Body of pancreas (tissue), 4 donors: ENCODE results near the gene MAD1L1. TPM values are rescaled to one million over a fixed set of nuclear protein-coding genes. Genes with fewer than 3 reads are reported as not detected.
"Not testable (repeated sequence)": the region's sequence is repeated elsewhere in the genome, so short reads cannot be mapped to it uniquely, and the experiment has no call there.

Source experiments
- ATAC-seq: fragments of 150-250 bp; one replicate; pipeline ENCODE4 v1.9.1; 2016
- DNase-seq, 4 donors: peaks; one replicate each; pipeline ENCODE4 v3.0.0-alpha.2; 2019
- H3K27ac ChIP-seq, 4 donors: fragments of 200-600 bp; sonication (generic); 1 replicate in 3 of 4; 2 replicates in 1 of 4; pipeline versions ENCODE4 v1.5.1 to v1.6.1; 2016 to 2019; ENCODE audit warnings: mild to moderate bottlenecking in 1 of 4, mixed read lengths in 1 of 4, moderate library complexity in 1 of 4
- H3K27me3 ChIP-seq, 2 donors: fragments of 200-600 bp; sonication (generic); one replicate each; pipeline ENCODE4 v1.6.0; 2016; ENCODE audit warnings: mild to moderate bottlenecking in 1 of 2
- H3K36me3 ChIP-seq, 2 donors: fragments of 200-600 bp; sonication (generic); replicated peaks in 1 of 2; 2 replicates each; pipeline ENCODE4 v1.5.1; 2016; ENCODE audit warnings: low read depth in 2 of 2; ENCODE audit not compliant: insufficient read depth in 1 of 2
- H3K4me1 ChIP-seq: fragments of 200-600 bp; sonication (generic); one replicate; pipeline ENCODE4 v1.6.0; 2016
- H3K4me3 ChIP-seq, 2 donors: fragments of 200-600 bp; sonication (generic); 1 replicate in 1 of 2; 2 replicates in 1 of 2; pipeline ENCODE4 v1.5.1; 2016 to 2019
- H3K9me3 ChIP-seq, 3 donors: fragments of 200-600 bp; sonication (generic); 1 replicate in 2 of 3; 2 replicates in 1 of 3; pipeline ENCODE4 v1.5.1; 2016
- CTCF ChIP-seq, 7 experiments: fragments of 450-650 bp in 4 of 7; fragments of 200-600 bp in 3 of 7; sonication (generic) in 3 of 7; IDR thresholded peaks; one replicate each; pipeline ENCODE4 v1.5.1; 2016 to 2019; ENCODE audit warnings: antibody characterized with exemption in 7 of 7
- POLR2A ChIP-seq, 3 donors: fragments of 450-650 bp; IDR thresholded peaks; one replicate each; pipeline ENCODE4 v1.6.1; 2016; ENCODE audit warnings: antibody characterized with exemption in 3 of 3, mild to moderate bottlenecking in 2 of 3
- WGBS, 2 donors: methylation state at CpG; one replicate each; pipeline ENCODE4 v1.1.5; 2017; 5-methylcytosine and 5-hydroxymethylcytosine counted together
- intact Hi-C: fragments of 100-400 bp; cut with DNase I; formaldehyde crosslinking; loops from one replicate; pipeline ENCODE4 v1.15.1; 2023
- total RNA-seq, 2 donors: library from RNA; depleted of rRNA; stranded (reverse); fragments of >200 nt; gene quantifications; one replicate each; pipeline ENCODE4 v1.1.0, GENCODE V29; 2016

The MAD1L1 gene
- total RNA-seq, 2 donors from 2014 or later: 14.0 to 66.9 TPM

- DNase-seq (no peak), ATAC-seq (no peak)
- no peaks in the 10 kb centered on the region for H3K27me3 ChIP-seq
- no peak overlapping the region for H3K4me3 ChIP-seq
- 95 to 100% methylated on average over 1 to 10 of the region's 10 CpGs for WGBS, 2 donors
- TF ChIP-seq POLR2A (IDR thresholded peaks at IDR 0.05) (no peak), CTCF (IDR thresholded peaks at IDR 0.05) (no peak)
- H3K9me3 ChIP-seq: no peaks in the 10 kb centered on the region
- H3K36me3 ChIP-seq: no peaks in the 10 kb centered on the region
- intact Hi-C loops: loop anchor here (10.0 kb wide), 1 partner anchor 57 kb away; no protein-coding TSS in a partner anchor
- H3K27ac ChIP-seq: no peak overlapping the region
- no peaks in the 10 kb centered on the region for H3K4me1 ChIP-seq
These were observed 234.6 kb downstream of the MAD1L1 start for GRCh38 chr7:1998146-1998545.

- no peaks in the 10 kb centered on the region for H3K9me3 ChIP-seq
- H3K36me3 ChIP-seq: no peaks in the 10 kb centered on the region
- 87 to 91% methylated on average over 13 to 15 of the region's 15 CpGs for WGBS, 2 donors
- H3K27ac ChIP-seq: no peak overlapping the region
- intact Hi-C loops: loop anchor here (10.0 kb wide), 1 partner anchor 57 kb away; no protein-coding TSS in a partner anchor
- TF ChIP-seq CTCF (IDR thresholded peaks at IDR 0.05): no peak
- TF ChIP-seq POLR2A (IDR thresholded peaks at IDR 0.05): no peak
- H3K4me1 ChIP-seq: no peaks in the 10 kb centered on the region
- no peaks in the 10 kb centered on the region for H3K27me3 ChIP-seq
- H3K4me3 ChIP-seq: no peak overlapping the region
- no peak for ATAC-seq
- no peak for DNase-seq
These were observed 235.1 kb downstream of the MAD1L1 start for GRCh38 chr7:1997537-1998076.

GRCh38 chr7:1996816-1997215, 235.9 kb downstream of the MAD1L1 start:
- Histone ChIP-seq H3K9me3 (no peaks in the 10 kb centered on the region), H3K4me3 (no peak overlapping the region), H3K36me3 (no peaks in the 10 kb centered on the region), H3K27me3 (no peaks in the 10 kb centered on the region), H3K27ac (no peak overlapping the region), H3K4me1 (no peaks in the 10 kb centered on the region)
- no peak for DNase-seq
- ATAC-seq: no peak
- intact Hi-C loops: loop anchor here (10.0 kb wide), 1 partner anchor 58 kb away; no protein-coding TSS in a partner anchor
- TF ChIP-seq CTCF (IDR thresholded peaks at IDR 0.05) (no peak), POLR2A (IDR thresholded peaks at IDR 0.05) (no peak)
- 93 to 95% methylated on average over 9 of the region's 9 CpGs for WGBS, 2 donors

DNA sequence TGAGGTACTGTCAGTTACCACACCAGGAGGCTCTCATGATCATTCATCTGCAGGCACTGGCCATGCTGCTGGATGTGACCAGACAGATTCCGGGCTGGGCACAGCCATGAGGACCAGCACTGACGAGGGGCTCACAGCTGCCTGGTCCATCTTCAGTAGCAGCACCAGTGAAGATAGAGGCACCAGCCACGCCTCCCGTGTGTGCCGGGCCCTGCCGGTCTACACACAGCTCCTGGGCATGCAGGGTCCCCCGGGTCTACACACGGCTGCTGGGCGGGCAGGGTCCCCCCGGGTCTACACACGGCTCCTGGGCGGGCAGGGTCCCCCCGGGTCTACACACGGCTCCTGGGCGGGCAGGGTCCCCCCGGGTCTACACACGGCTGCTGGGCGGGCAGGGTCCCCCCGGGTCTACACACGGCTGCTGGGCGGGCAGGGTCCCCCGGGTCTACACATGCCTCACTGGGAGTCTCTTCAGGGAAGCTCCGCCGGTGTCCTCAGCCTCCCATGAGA, 236.8 kb downstream of the MAD1L1 start:
- WGBS, 2 donors: 90% methylated on average over 12 of the region's 24 CpGs; no CpG with 5 or more reads in 1 of the 2 donors
- H3K9me3 ChIP-seq, H3K4me1 ChIP-seq, DNase-seq, H3K4me3 ChIP-seq, H3K27ac ChIP-seq, ATAC-seq, H3K36me3 ChIP-seq, H3K27me3 ChIP-seq: not testable (repeated sequence)
- intact Hi-C loops: loop anchor here (10.0 kb wide), 1 partner anchor 59 kb away; no protein-coding TSS in a partner anchor

- ATAC-seq (no peak), DNase-seq (no peak)
- whole genome bisulfite sequencing, 2 donors: 92 to 100% methylated on average over 4 to 7 of the region's 11 CpGs
- H3K9me3 ChIP-seq: no peaks in the 10 kb centered on the region
- TF ChIP-seq POLR2A (IDR thresholded peaks at IDR 0.05) (no peak), CTCF (IDR thresholded peaks at IDR 0.05) (no peak)
- no peak overlapping the region for H3K4me3 ChIP-seq
- H3K36me3 ChIP-seq: no peaks in the 10 kb centered on the region
- no peaks in the 10 kb centered on the region for H3K4me1 ChIP-seq
- no peaks in the 10 kb centered on the region for H3K27me3 ChIP-seq
- intact Hi-C loops: loop anchor here (10.0 kb wide), 1 partner anchor 59 kb away; no protein-coding TSS in a partner anchor
- no peak overlapping the region for H3K27ac ChIP-seq
These were observed 237.3 kb downstream of the MAD1L1 start for GRCh38 chr7:1995426-1995825.
